Activated CD8-positive, alpha-beta T cell treated with anti-CD3 and anti-CD28 coated beads for 36 hours (primary cell): ENCODE results near the gene WDR89. TPM values are rescaled to one million over a fixed set of nuclear protein-coding genes. Genes with fewer than 3 reads are reported as not detected.

Experiments used
- ATAC-seq: fragments of 200-7000 bp; cut with Tn5 transposase; one replicate; pipeline ENCODE4 v1.10.0; 2021; ENCODE audit warnings: mild to moderate bottlenecking, moderate library complexity
- CTCF ChIA-PET: fragments of 350-600 bp; sonication (Branson Sonifier 250); formaldehyde crosslinking; loops from one replicate; lab custom pipeline; 2021; ENCODE audit warnings: antibody characterized with exemption; lab: Charles Lee
- POLR2A ChIA-PET: fragments of 350-600 bp; sonication (Branson Sonifier 250); formaldehyde crosslinking; loops from one replicate; lab custom pipeline; 2021; ENCODE audit warnings: antibody characterized with exemption; lab: Charles Lee
- DNase-seq: peaks from one replicate; pipeline ENCODE4 v3.0.0-alpha.2; 2020
- H3K27ac Mint-ChIP-seq: one replicate; pipeline ENCODE4 v1.8.0; 2021; ENCODE audit warnings: mild to moderate bottlenecking, mixed read lengths
- H3K27me3 Mint-ChIP-seq: one replicate; pipeline ENCODE4 v1.8.0; 2021; ENCODE audit warnings: mixed read lengths
- H3K36me3 Mint-ChIP-seq: one replicate; pipeline ENCODE4 v1.8.0; 2021; ENCODE audit warnings: low read depth, mixed read lengths
- H3K4me1 Mint-ChIP-seq: one replicate; pipeline ENCODE4 v1.8.0; 2021; ENCODE audit warnings: low read depth, mixed read lengths
- H3K4me3 Mint-ChIP-seq: one replicate; pipeline ENCODE4 v1.8.0; 2021; ENCODE audit warnings: mild to moderate bottlenecking, moderate library complexity, mixed read lengths
- H3K9me3 Mint-ChIP-seq: one replicate; pipeline ENCODE4 v1.8.0; 2021; ENCODE audit warnings: mixed read lengths
- CTCF ChIP-seq: fragments of 200-600 bp; IDR thresholded peaks from one replicate; pipeline ENCODE4 v1.8.0; 2022; ENCODE audit warnings: antibody characterized with exemption, mild to moderate bottlenecking
- intact Hi-C: fragments of 100-400 bp; cut with micrococcal nuclease; formaldehyde crosslinking; loops from one replicate; pipeline ENCODE4 v1.10.0; 2022
- total RNA-seq, 2 experiments: library from RNA; stranded (reverse); gene quantifications; one replicate each; pipeline ENCODE4 v1.2.3, GENCODE V29; 2021

Gene WDR89
- total RNA-seq, 2 experiments from 2014 or later, result 30.9 to 33.4 TPM

- Mint-ChIP-seq H3K4me3 (no peak overlapping the region), H3K36me3 (peaks cover 12% of the 10 kb centered on the region), H3K9me3 (no peaks in the 10 kb centered on the region), H3K27ac (peak overlapping the region; percentile 37), H3K4me1 (peaks cover 32% of the 10 kb centered on the region), H3K27me3 (no peaks in the 10 kb centered on the region)
- ATAC-seq (no peak), DNase-seq (peak; percentile 33)
- ChIA-PET POLR2A (interaction anchor here (0.6 to 0.8 kb wide), 2 partner anchors 176 to 230 kb away, joined by 3 read pairs; no protein-coding TSS in a partner anchor), CTCF (interaction anchor here (0.9 to 1.1 kb wide), 2 partner anchors 14 to 78 kb away, joined by 3 to 4 read pairs; no protein-coding TSS in a partner anchor)
- intact Hi-C loops, result loop anchor here (10.0 kb wide), 1 partner anchor 107 kb away; no protein-coding TSS in a partner anchor
- TF ChIP-seq CTCF, result no peak
Measured at GRCh38 chr14:63647696-63648410, 6.2 kb upstream of the WDR89 start.

DNA sequence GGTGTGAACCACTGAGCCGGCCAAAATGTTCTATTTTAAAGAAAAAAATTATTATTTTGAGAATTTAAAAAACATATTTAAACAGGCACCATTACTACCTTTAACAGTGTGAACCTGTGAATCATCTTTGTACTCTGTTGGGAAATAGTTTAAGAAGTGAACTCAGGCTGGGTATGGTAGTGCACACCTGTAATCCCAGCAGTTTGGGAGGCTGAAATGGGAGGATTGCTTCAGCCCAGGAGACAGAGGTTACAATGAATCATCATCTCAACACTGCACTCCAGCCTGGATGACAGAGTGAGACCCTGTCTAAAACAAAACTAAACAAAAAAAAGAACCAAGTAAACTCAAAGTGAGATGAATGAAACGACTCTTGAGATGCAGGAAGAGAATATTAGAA is 3.1 kb upstream of the WDR89 start:
- TF ChIP-seq CTCF, result no peak
- H3K36me3 Mint-ChIP-seq, result peaks cover 8% of the 10 kb centered on the region
- DNase-seq (no peak), ATAC-seq (no peak)
- no peaks in the 10 kb centered on the region for H3K9me3 Mint-ChIP-seq
- peak overlapping the region; percentile 74 for H3K27ac Mint-ChIP-seq
- ChIA-PET CTCF (interaction anchor here (1.6 kb wide), 1 partner anchor 126 kb away, joined by 5 read pairs; no protein-coding TSS in a partner anchor), POLR2A (no interaction called here)
- H3K4me1 Mint-ChIP-seq, result peaks cover 23% of the 10 kb centered on the region
- no peaks in the 10 kb centered on the region for H3K27me3 Mint-ChIP-seq
- intact Hi-C loops, result loop anchor here (5.0 to 10.0 kb wide), 2 partner anchors 83 to 110 kb away; partner anchors contain the start of gene SGPP1
- no peak overlapping the region for H3K4me3 Mint-ChIP-seq

DNA sequence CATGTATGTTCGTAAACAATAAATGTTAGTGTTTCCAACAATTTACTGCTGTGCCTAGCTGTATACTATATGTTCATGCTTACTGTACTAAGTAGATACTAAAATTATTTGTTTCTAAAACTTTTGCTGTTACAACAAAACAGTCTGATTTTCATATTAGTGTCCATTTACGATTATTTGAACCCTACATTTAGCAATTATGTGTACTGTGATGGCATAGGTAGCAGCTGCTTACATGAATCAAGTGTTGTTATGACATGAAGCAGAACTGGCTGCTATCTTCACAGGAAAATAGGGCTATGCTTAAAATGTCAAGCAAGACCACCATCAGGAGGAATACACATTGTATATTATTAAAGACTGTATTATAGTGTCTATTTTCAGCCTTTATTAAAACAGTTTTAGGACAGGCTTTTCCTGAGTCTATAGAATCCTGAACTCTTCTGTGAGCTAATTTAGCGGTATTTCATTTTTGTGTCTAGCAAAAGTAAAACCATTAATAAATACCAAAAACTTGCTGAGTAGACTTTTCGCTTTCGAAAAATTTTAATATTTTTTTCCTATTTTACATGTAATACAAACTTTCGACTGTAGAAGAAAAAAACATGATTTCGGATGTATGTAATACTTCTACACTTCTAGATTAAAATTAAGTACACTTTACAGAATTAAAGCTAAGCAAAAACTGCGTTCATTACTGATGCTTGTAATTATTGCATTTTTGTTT is 1.1 kb upstream of the WDR89 start:
- POLR2A ChIA-PET, result interaction anchor here (3.6 kb wide), 1 partner anchor 8 kb away, joined by 29 read pairs; no protein-coding TSS in a partner anchor
- ATAC-seq, result no peak
- Mint-ChIP-seq H3K36me3 (peaks cover 20% of the 10 kb centered on the region), H3K4me3 (peak overlapping the region; percentile 98), H3K4me1 (peaks cover 30% of the 10 kb centered on the region), H3K27me3 (no peaks in the 10 kb centered on the region), H3K9me3 (no peaks in the 10 kb centered on the region), H3K27ac (peak overlapping the region; percentile 100)
- TF ChIP-seq CTCF, result no peak
- intact Hi-C loops, result loop anchor here (5.0 to 10.0 kb wide), 2 partner anchors 84 to 112 kb away; partner anchors contain the start of gene SGPP1
- DNase-seq, result no peak
- CTCF ChIA-PET, result interaction anchor here (1.3 to 3.2 kb wide), 5 partner anchors 8 to 651 kb away, joined by 3 to 23 read pairs (median 5); partner anchors contain the start of gene ESR2

GRCh38 chr14:63642229-63642611 is 549 bp upstream of the WDR89 start:
- ChIA-PET POLR2A (interaction anchor here (1.8 to 3.6 kb wide), 2 partner anchors 9 to 14 kb away, joined by 4 to 29 read pairs; no protein-coding TSS in a partner anchor), CTCF (interaction anchor here (0.8 to 3.2 kb wide), 9 partner anchors 8 to 652 kb away, joined by 3 to 23 read pairs (median 3); partner anchors contain the start of gene ESR2)
- ATAC-seq, result peak; percentile 71
- intact Hi-C loops, result loop anchor here (5.0 to 10.0 kb wide), 2 partner anchors 85 to 113 kb away; partner anchors contain the start of gene SGPP1
- Mint-ChIP-seq H3K27ac (peak overlapping the region; percentile 100), H3K4me3 (peak overlapping the region; percentile 98), H3K9me3 (peaks cover 3% of the 10 kb centered on the region), H3K27me3 (no peaks in the 10 kb centered on the region), H3K4me1 (peaks cover 30% of the 10 kb centered on the region), H3K36me3 (peaks cover 24% of the 10 kb centered on the region)
- peak; percentile 87 for DNase-seq
- no peak for TF ChIP-seq CTCF
